ENCODE measurements around the gene SOX5. TPM values are rescaled to one million over a fixed set of nuclear protein-coding genes. Genes with fewer than 3 reads are reported as not detected.

SOX5 gene
- total and polyA plus RNA-seq, 2 of the 8 experiments (the other 6 are each of a cell fraction or from before 2014, with no cell fraction given): 2.2 to 2.6 TPM

- Histone ChIP-seq H2BK12ac (ENCODE audit: low read depth, low read length) (no peak overlapping the region), H3K27me3 (replicated peaks in 1 of 4; ENCODE audit: control insufficient read depth in 3 of 4, extremely low read depth in 1 of 4, insufficient read depth in 3 of 4, low read length in 3 of 4) (no peaks in the 10 kb centered on the region), H3K9ac (replicated peaks in 1 of 4; ENCODE audit: extremely low read depth in 1 of 4, low read depth in 3 of 4, low read length in 3 of 4) (no peak overlapping the region; a peak in 1 of 7 replicates), H3K27ac (ENCODE audit: low read depth, low read length) (no peak overlapping the region), H3K4ac (replicated peaks; ENCODE audit: insufficient read length, low read depth, low read length) (no peak overlapping the region), H3K79me2 (ENCODE audit: control insufficient read depth in 1 of 2, insufficient read depth in 2 of 2, low read length in 2 of 2) (no peaks in the 10 kb centered on the region), H2BK15ac (ENCODE audit: low read length) (no peak overlapping the region), H3K4me1 (replicated peaks in 1 of 4; ENCODE audit: control insufficient read depth in 3 of 4, insufficient read depth in 4 of 4, low read length in 3 of 4) (peaks cover 0 to 8% (median 0%) of the 10 kb centered on the region in 4 experiments; a peak in 1 of 7 replicates), H3K4me3 (ENCODE audit: extremely low read depth in 1 of 4, insufficient read depth in 2 of 4, low read depth in 3 of 4, low read length in 4 of 4) (no peak overlapping the region), H2AK5ac (ENCODE audit: low read depth, low read length) (no peak overlapping the region), H2BK20ac (ENCODE audit: low read length) (no peak overlapping the region), H4K8ac (ENCODE audit: extremely low read depth, insufficient read depth, low read length) (no peak overlapping the region), H3K9me3 (ENCODE audit: insufficient read depth in 2 of 2, low read depth in 1 of 2, low read length in 1 of 2) (no peaks in the 10 kb centered on the region), H3K14ac (ENCODE audit: insufficient read length) (no peak overlapping the region), H3K18ac (ENCODE audit: extremely low read depth, low read length) (no peak overlapping the region), H3K36me3 (ENCODE audit: control insufficient read depth in 2 of 4, insufficient read depth in 4 of 4, low read length in 3 of 4) (no peaks in the 10 kb centered on the region), H3K4me2 (ENCODE audit: insufficient read depth in 1 of 2, low read depth in 2 of 2, low read length in 2 of 2) (no peak overlapping the region), H4K91ac (replicated peaks; ENCODE audit: insufficient read length, low read length) (no peak overlapping the region), H3K79me1 (ENCODE audit: low read depth, low read length) (no peaks in the 10 kb centered on the region), H3K23ac (ENCODE audit: insufficient read length) (no peak overlapping the region), H2BK120ac (replicated peaks; ENCODE audit: low read depth, low read length) (no peak overlapping the region), H4K5ac (ENCODE audit: insufficient read length, low read depth, low read length) (no peak overlapping the region), H4K20me1 (replicated peaks in 1 of 2; ENCODE audit: control insufficient read depth in 1 of 2, insufficient read depth in 2 of 2, low read length in 2 of 2) (no peaks in the 10 kb centered on the region), H3K23me2 (ENCODE audit: low read depth, low read length) (no peaks in the 10 kb centered on the region), H2BK5ac (ENCODE audit: low read depth, low read length) (no peak overlapping the region), H3K56ac (replicated peaks; ENCODE audit: insufficient read length, low read depth, low read length) (no peak overlapping the region), H2AFZ (ENCODE audit: low read length) (no peak overlapping the region)
- TF ChIP-seq CTCF (IDR thresholded peaks at IDR 0.05; ENCODE audit: control extremely low read depth in 1 of 3, insufficient read depth in 1 of 3, low read depth in 1 of 3, low read length in 3 of 3) (no peak), BCL11A (IDR thresholded peaks at IDR 0.05; ENCODE audit: low read depth in 2 of 2, low read length in 2 of 2) (no peak), USF2 (IDR thresholded peaks at IDR 0.05; ENCODE audit: low read length) (no peak), GTF2F1 (IDR thresholded peaks at IDR 0.05; ENCODE audit: borderline replicate concordance, low read depth, low read length) (no peak), YY1 (IDR thresholded peaks at IDR 0.05; ENCODE audit: low read depth, low read length) (no peak), CEBPB (IDR thresholded peaks at IDR 0.05; ENCODE audit: low read depth, low read length) (no peak)
- ChIA-PET CTCF (ENCODE audit: partially characterized antibody) (no interaction called here), POLR2A (ENCODE audit: partially characterized antibody) (no interaction called here)
- no peak for FAIRE-seq
- 90% methylated on average over 3 of the region's 3 CpGs; no CpG with 5 or more reads in 1 of the 2 experiments for WGBS, 2 experiments (ENCODE audit: extremely low coverage in 1 of 2, insufficient coverage in 1 of 2, insufficient read length in 1 of 2, insufficient replicate concordance in 2 of 2, low coverage in 1 of 2, low lambda C conversion rate in 2 of 2, missing lambda C conversion rate in 1 of 2)
- no peak for DNase-seq (ENCODE audit: low read depth in 1 of 2, low spot score in 2 of 2)
Observed at GRCh38 chr12:23813206-23813605, 136.3 kb downstream of the SOX5 start.
